Measurements from ENCODE around the gene SCARB1. TPM values are rescaled to one million over a fixed set of nuclear protein-coding genes. Genes with fewer than 3 reads are reported as not detected.

The SCARB1 gene
- total and polyA plus RNA-seq, 8 donors: 23.5 to 36.5 (median 30.4) TPM

GRCh38 chr12:124827588-124828184 lies 36.0 kb downstream of the SCARB1 start:
- no peaks in the 10 kb centered on the region for H3K27me3 ChIP-seq
- no peak for TF ChIP-seq CTCF (IDR thresholded peaks at IDR 0.05)
- DNase-seq (peak in 1 of 4 donors; percentile 15), ATAC-seq (no peak)
- no peaks in the 10 kb centered on the region for H3K9me3 ChIP-seq
- no peak overlapping the region for H3K27ac ChIP-seq
- intact Hi-C loops (cut with DNase I): no loop called here
- no peaks in the 10 kb centered on the region for H3K36me3 ChIP-seq
- H3K4me1 ChIP-seq: no peaks in the 10 kb centered on the region
- H3K4me3 ChIP-seq: no peak overlapping the region

DNA sequence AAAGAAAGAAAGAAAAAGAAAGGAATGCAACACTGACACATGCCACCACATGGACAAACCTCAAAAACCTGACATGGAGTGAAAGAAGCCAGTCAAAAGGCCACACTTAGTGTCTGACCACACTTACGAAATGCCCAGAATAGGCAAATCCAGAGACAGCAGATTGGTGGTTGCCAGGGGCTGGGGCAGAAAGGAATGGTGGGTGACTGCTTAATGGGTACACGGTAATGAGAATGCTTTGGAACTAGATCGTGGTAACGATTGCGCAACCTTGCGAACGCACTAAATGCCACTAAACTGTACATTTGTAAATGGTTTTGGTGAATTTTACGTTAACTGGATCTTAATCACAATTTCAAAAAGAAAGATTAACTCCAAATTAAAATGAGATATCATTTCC lies 39.5 kb downstream of the SCARB1 start:
- ATAC-seq: no peak
- peak in 1 of 4 donors; percentile 6 for DNase-seq
- intact Hi-C loops (cut with DNase I): no loop called here
- H3K27me3 ChIP-seq: no peaks in the 10 kb centered on the region
- H3K9me3 ChIP-seq: no peaks in the 10 kb centered on the region
- H3K4me1 ChIP-seq: no peaks in the 10 kb centered on the region
- H3K4me3 ChIP-seq: no peak overlapping the region
- TF ChIP-seq CTCF (IDR thresholded peaks at IDR 0.05): no peak
- H3K36me3 ChIP-seq: no peaks in the 10 kb centered on the region
- no peak overlapping the region for H3K27ac ChIP-seq

DNA sequence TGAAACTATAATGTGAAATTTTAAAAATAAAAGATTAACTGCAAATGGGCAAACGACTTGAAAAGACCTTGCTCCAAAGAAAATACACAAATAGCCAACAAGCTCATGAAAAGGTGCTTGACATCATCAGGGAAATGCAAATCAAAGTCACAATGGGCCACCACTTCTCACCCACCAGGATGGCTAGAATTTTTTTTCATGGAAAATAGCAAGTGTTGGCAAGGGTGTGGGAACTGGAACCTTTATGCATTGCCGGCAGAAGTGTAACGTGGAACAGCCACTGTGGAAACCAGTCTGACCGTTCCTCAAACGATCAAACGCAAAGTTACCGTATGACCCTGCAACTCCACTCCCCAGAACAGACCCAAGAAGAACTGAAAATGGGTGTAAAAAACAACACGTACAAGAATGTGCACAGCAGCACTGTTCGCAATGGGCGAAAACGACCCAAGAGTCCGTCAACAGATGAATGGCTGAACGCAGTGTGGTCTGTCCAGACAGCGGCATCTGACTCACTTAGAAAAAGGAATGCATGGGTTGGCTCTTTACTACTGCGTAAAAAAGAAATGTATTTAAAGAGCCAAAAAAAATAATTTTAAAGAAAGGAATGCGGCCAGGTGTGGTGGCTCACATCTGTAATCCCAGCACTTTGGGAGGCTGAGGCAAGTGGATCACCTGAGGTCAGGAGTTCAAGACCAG lies 40.2 kb downstream of the SCARB1 start:
- no peaks in the 10 kb centered on the region for H3K36me3 ChIP-seq
- intact Hi-C loops (cut with DNase I): no loop called here
- no peaks in the 10 kb centered on the region for H3K9me3 ChIP-seq
- no peak overlapping the region for H3K27ac ChIP-seq
- no peak for ATAC-seq
- no peak for TF ChIP-seq CTCF (IDR thresholded peaks at IDR 0.05)
- no peaks in the 10 kb centered on the region for H3K4me1 ChIP-seq
- no peak overlapping the region for H3K4me3 ChIP-seq
- peak in 1 of 4 donors; percentile 10 for DNase-seq
- no peaks in the 10 kb centered on the region for H3K27me3 ChIP-seq

DNA sequence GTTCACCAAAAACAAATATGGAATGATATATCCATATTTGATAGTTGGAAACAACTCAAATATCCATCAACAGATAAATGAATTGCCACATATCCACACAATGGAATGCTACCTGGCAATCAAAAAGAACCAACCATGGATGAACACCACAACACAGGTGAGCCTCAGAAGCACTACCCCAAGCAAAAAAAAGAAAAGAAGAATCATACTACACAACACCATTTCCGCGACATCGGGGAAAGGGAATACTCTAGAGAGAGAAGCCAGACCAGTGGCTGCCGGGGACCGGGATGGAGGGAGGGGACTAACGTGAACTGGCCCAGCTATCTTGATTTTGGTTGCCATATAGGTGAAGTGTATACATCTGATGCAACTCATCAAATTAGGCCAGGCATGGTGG lies 41.4 kb downstream of the SCARB1 start:
- no peaks in the 10 kb centered on the region for H3K27me3 ChIP-seq
- ATAC-seq (no peak), DNase-seq (peak in 1 of 4 donors; percentile 40)
- H3K4me1 ChIP-seq: no peaks in the 10 kb centered on the region
- H3K9me3 ChIP-seq: no peaks in the 10 kb centered on the region
- H3K36me3 ChIP-seq: no peaks in the 10 kb centered on the region
- TF ChIP-seq CTCF (IDR thresholded peaks at IDR 0.05): no peak
- no peak overlapping the region for H3K4me3 ChIP-seq
- intact Hi-C loops (cut with DNase I): no loop called here
- no peak overlapping the region for H3K27ac ChIP-seq

- no peak for TF ChIP-seq CTCF (IDR thresholded peaks at IDR 0.05)
- intact Hi-C loops (cut with DNase I): no loop called here
Measured at GRCh38 chr12:124821252-124822200, 42.1 kb downstream of the SCARB1 start.

More at GRCh38 chr12:124821252-124822200, 42.1 kb downstream of the SCARB1 start:
- H3K27me3 ChIP-seq: no peaks in the 10 kb centered on the region
- H3K4me1 ChIP-seq: no peaks in the 10 kb centered on the region
- no peaks in the 10 kb centered on the region for H3K9me3 ChIP-seq
- no peaks in the 10 kb centered on the region for H3K36me3 ChIP-seq
- no peak overlapping the region for H3K27ac ChIP-seq
- ATAC-seq: no peak
- no peak overlapping the region for H3K4me3 ChIP-seq
- DNase-seq: peak in 1 of 4 donors; percentile 21

Measured in left lung (tissue), 10 donors.